HEK293 (cell line): ENCODE data around the gene CLECL1.
A peak's percentile ranks its signal among the peaks of the same experiment; 100 is the strongest.

Source experiments
- ELK4 ChIP-seq: IDR thresholded peaks from 2 replicates; pipeline ENCODE4 v1.6.1; 2011; ENCODE audit warnings: mild to moderate bottlenecking, low read depth, low read length, borderline replicate concordance
- HOXD13 ChIP-seq: sonication (generic); formaldehyde crosslinking; IDR thresholded peaks from 2 replicates; pipeline ENCODE4 v1.8.0; 2022; ENCODE audit warnings: missing genetic modification reagents, borderline replicate concordance
- IKZF3 ChIP-seq: fragments of 450-650 bp; IDR thresholded peaks from 2 replicates; pipeline ENCODE4 v1.5.0; 2018; ENCODE audit warnings: missing biosample characterization, mild to moderate bottlenecking, missing genetic modification characterization, moderate library complexity
- KLF1 ChIP-seq: fragments of 450-650 bp; formaldehyde crosslinking; IDR thresholded peaks from 2 replicates; pipeline ENCODE4 v1.5.1; 2016; ENCODE audit warnings: missing biosample characterization, missing genetic modification characterization
- PRDM1 ChIP-seq: fragments of 450-650 bp; formaldehyde crosslinking; IDR thresholded peaks from 2 replicates; pipeline ENCODE4; 2016; ENCODE audit warnings: missing biosample characterization, missing genetic modification characterization
- PRDM6 ChIP-seq: fragments of 450-650 bp; formaldehyde crosslinking; IDR thresholded peaks from 2 replicates; pipeline ENCODE4 v1.5.1; 2017; ENCODE audit warnings: missing biosample characterization, missing genetic modification characterization
- SCRT1 ChIP-seq: fragments of 450-650 bp; formaldehyde crosslinking; IDR thresholded peaks from 2 replicates; pipeline ENCODE4 v1.5.1; 2016; ENCODE audit warnings: missing biosample characterization, missing genetic modification characterization, borderline replicate concordance
- WT1 ChIP-seq: fragments of 450-650 bp; formaldehyde crosslinking; IDR thresholded peaks from 2 replicates; pipeline ENCODE4 v1.5.1; 2016; ENCODE audit warnings: missing biosample characterization, missing genetic modification characterization
- YY1 ChIP-seq: fragments of 450-650 bp; formaldehyde crosslinking; IDR thresholded peaks from 2 replicates; pipeline ENCODE4 v1.5.1; 2018; ENCODE audit warnings: missing biosample characterization, missing genetic modification characterization
- ZBTB1 ChIP-seq: fragments of 450-650 bp; formaldehyde crosslinking; IDR thresholded peaks from 2 replicates; pipeline ENCODE4 v1.5.1; 2016; ENCODE audit warnings: missing biosample characterization, missing genetic modification characterization
- ZNF132 ChIP-seq: fragments of 450-650 bp; formaldehyde crosslinking; IDR thresholded peaks from 2 replicates; pipeline ENCODE4 v1.5.1; 2017; ENCODE audit warnings: missing biosample characterization, missing genetic modification characterization, borderline replicate concordance
- ZNF184 ChIP-seq: fragments of 450-650 bp; IDR thresholded peaks from 2 replicates; pipeline ENCODE4 v1.5.1; 2018; ENCODE audit warnings: missing biosample characterization, mild to moderate bottlenecking, missing genetic modification characterization
- ZNF221 ChIP-seq: fragments of 450-650 bp; formaldehyde crosslinking; IDR thresholded peaks from 2 replicates; pipeline ENCODE4 v1.5.1; 2017; ENCODE audit warnings: missing biosample characterization, missing genetic modification characterization, borderline replicate concordance
- ZNF311 ChIP-seq: fragments of 450-650 bp; formaldehyde crosslinking; IDR thresholded peaks from 2 replicates; pipeline ENCODE4 v1.5.1; 2017; ENCODE audit warnings: missing biosample characterization, missing genetic modification characterization, borderline replicate concordance
- ZNF623 ChIP-seq: fragments of 450-650 bp; formaldehyde crosslinking; IDR thresholded peaks from 2 replicates; pipeline ENCODE4 v1.5.1; 2016; ENCODE audit warnings: missing biosample characterization, missing genetic modification characterization
- ZNF629 ChIP-seq: fragments of 450-650 bp; formaldehyde crosslinking; IDR thresholded peaks from 2 replicates; pipeline ENCODE4 v1.5.1; 2017; ENCODE audit warnings: missing biosample characterization, missing genetic modification characterization
- ZNF768 ChIP-seq: fragments of 450-650 bp; formaldehyde crosslinking; IDR thresholded peaks from 2 replicates; pipeline ENCODE4 v1.5.1; 2018; ENCODE audit warnings: missing biosample characterization, mild to moderate bottlenecking, missing genetic modification characterization
- ZNF792 ChIP-seq: fragments of 450-650 bp; formaldehyde crosslinking; IDR thresholded peaks from 2 replicates; pipeline ENCODE4 v1.5.1; 2016; ENCODE audit warnings: missing biosample characterization, missing genetic modification characterization
- ZSCAN4 ChIP-seq: fragments of 450-650 bp; formaldehyde crosslinking; IDR thresholded peaks from 2 replicates; pipeline ENCODE4 v1.5.1; 2017; ENCODE audit warnings: missing biosample characterization, missing genetic modification characterization
- TF ChIP-seq, protein P1 (sequence below): fragments of 450-650 bp; formaldehyde crosslinking; IDR thresholded peaks from 2 replicates; pipeline ENCODE4 v1.5.1; 2017; ENCODE audit warnings: missing biosample characterization, missing genetic modification characterization
- TF ChIP-seq, protein P2 (sequence below): fragments of 450-650 bp; formaldehyde crosslinking; IDR thresholded peaks from 2 replicates; pipeline ENCODE4 v1.5.1; 2016; ENCODE audit warnings: missing biosample characterization, missing genetic modification characterization
- TF ChIP-seq, protein P3 (sequence below): fragments of 450-650 bp; formaldehyde crosslinking; IDR thresholded peaks from 2 replicates; pipeline ENCODE4 v1.5.1; 2016; ENCODE audit warnings: missing biosample characterization, missing genetic modification characterization
- TF ChIP-seq, protein P4 (sequence below): fragments of 450-650 bp; formaldehyde crosslinking; IDR thresholded peaks from 2 replicates; pipeline ENCODE4 v1.5.1; 2016; ENCODE audit warnings: missing biosample characterization, missing genetic modification characterization
- TF ChIP-seq, protein P5 (sequence below): fragments of 450-650 bp; formaldehyde crosslinking; IDR thresholded peaks from 2 replicates; pipeline ENCODE4 v1.5.1; 2016; ENCODE audit warnings: missing biosample characterization, missing genetic modification characterization

The CLECL1 gene

DNA sequence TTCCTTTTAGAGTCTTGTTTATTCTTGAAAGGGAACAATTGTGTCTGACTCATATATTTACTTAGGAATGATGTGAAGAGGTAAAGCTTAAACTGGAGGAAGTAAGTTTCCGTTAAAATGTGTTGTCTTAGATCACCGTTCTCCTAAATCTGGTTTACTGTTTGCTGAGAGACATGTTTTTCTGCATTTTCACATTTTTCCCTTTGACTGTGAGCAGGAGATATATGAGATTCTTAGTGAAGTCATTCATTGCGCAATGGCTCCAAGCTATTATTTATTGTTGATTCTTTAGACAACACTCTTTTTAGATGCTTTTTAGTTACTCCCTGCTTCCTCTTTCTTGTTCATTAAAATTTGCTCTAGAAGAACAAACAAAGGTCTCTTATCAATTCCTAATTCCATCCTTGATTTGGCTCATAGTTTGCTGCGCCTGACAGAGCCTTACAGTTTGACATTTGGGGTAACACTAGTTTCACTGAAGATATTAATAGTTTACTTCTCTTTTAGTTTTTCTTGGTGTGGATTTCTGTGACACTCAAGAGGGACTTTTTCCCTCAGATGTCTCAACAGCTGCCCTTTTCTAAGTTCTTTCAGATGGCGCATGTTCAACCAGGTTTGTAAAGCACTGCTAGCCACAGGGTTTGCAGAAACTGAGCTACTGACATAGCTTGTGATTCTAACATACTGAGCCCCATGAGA is 11.4 kb downstream of the CLECL1 start (continued):
- TF ChIP-seq, protein P1, sequence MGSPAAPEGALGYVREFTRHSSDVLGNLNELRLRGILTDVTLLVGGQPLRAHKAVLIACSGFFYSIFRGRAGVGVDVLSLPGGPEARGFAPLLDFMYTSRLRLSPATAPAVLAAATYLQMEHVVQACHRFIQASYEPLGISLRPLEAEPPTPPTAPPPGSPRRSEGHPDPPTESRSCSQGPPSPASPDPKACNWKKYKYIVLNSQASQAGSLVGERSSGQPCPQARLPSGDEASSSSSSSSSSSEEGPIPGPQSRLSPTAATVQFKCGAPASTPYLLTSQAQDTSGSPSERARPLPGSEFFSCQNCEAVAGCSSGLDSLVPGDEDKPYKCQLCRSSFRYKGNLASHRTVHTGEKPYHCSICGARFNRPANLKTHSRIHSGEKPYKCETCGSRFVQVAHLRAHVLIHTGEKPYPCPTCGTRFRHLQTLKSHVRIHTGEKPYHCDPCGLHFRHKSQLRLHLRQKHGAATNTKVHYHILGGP (tag by site-specific recombination), result peak; percentile 57; the same call in 1 of the 2 replicates
- TF ChIP-seq ZNF768 (tag by site-specific recombination), result no peak
- TF ChIP-seq KLF1, result no peak
- no peak for TF ChIP-seq PRDM1 (tag by site-specific recombination)
- TF ChIP-seq ZNF221, result no peak
- no peak for TF ChIP-seq HOXD13 (CRISPR knock-in tag)
- no peak for TF ChIP-seq ZNF184 (tag by site-specific recombination)
- TF ChIP-seq, protein P2, sequence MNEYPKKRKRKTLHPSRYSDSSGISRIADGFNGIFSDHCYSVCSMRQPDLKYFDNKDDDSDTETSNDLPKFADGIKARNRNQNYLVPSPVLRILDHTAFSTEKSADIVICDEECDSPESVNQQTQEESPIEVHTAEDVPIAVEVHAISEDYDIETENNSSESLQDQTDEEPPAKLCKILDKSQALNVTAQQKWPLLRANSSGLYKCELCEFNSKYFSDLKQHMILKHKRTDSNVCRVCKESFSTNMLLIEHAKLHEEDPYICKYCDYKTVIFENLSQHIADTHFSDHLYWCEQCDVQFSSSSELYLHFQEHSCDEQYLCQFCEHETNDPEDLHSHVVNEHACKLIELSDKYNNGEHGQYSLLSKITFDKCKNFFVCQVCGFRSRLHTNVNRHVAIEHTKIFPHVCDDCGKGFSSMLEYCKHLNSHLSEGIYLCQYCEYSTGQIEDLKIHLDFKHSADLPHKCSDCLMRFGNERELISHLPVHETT (tag by site-specific recombination), result no peak
- TF ChIP-seq ZNF792, result no peak
- TF ChIP-seq, protein P3, sequence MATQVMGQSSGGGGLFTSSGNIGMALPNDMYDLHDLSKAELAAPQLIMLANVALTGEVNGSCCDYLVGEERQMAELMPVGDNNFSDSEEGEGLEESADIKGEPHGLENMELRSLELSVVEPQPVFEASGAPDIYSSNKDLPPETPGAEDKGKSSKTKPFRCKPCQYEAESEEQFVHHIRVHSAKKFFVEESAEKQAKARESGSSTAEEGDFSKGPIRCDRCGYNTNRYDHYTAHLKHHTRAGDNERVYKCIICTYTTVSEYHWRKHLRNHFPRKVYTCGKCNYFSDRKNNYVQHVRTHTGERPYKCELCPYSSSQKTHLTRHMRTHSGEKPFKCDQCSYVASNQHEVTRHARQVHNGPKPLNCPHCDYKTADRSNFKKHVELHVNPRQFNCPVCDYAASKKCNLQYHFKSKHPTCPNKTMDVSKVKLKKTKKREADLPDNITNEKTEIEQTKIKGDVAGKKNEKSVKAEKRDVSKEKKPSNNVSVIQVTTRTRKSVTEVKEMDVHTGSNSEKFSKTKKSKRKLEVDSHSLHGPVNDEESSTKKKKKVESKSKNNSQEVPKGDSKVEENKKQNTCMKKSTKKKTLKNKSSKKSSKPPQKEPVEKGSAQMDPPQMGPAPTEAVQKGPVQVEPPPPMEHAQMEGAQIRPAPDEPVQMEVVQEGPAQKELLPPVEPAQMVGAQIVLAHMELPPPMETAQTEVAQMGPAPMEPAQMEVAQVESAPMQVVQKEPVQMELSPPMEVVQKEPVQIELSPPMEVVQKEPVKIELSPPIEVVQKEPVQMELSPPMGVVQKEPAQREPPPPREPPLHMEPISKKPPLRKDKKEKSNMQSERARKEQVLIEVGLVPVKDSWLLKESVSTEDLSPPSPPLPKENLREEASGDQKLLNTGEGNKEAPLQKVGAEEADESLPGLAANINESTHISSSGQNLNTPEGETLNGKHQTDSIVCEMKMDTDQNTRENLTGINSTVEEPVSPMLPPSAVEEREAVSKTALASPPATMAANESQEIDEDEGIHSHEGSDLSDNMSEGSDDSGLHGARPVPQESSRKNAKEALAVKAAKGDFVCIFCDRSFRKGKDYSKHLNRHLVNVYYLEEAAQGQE, result no peak
- no peak for TF ChIP-seq WT1 (tag by site-specific recombination)
- 0 out of 2 replicates have a peak, but pooled peaks have one; percentile 21 for TF ChIP-seq ZNF629
- no peak for TF ChIP-seq ZBTB1 (tag by site-specific recombination)
- TF ChIP-seq PRDM6 (tag by site-specific recombination), result peak; percentile 86
- TF ChIP-seq ZNF311 (tag by site-specific recombination), result no peak
- TF ChIP-seq IKZF3 (tag by site-specific recombination), result no peak
- TF ChIP-seq ELK4, result no peak
- no peak for TF ChIP-seq SCRT1 (tag by site-specific recombination)
- TF ChIP-seq ZNF132 (tag by site-specific recombination), result no peak
- TF ChIP-seq, protein P4, sequence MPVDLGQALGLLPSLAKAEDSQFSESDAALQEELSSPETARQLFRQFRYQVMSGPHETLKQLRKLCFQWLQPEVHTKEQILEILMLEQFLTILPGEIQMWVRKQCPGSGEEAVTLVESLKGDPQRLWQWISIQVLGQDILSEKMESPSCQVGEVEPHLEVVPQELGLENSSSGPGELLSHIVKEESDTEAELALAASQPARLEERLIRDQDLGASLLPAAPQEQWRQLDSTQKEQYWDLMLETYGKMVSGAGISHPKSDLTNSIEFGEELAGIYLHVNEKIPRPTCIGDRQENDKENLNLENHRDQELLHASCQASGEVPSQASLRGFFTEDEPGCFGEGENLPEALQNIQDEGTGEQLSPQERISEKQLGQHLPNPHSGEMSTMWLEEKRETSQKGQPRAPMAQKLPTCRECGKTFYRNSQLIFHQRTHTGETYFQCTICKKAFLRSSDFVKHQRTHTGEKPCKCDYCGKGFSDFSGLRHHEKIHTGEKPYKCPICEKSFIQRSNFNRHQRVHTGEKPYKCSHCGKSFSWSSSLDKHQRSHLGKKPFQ (tag by site-specific recombination), result no peak
- TF ChIP-seq YY1 (tag by site-specific recombination), result no peak
- TF ChIP-seq ZSCAN4, result no peak
- TF ChIP-seq, protein P5, sequence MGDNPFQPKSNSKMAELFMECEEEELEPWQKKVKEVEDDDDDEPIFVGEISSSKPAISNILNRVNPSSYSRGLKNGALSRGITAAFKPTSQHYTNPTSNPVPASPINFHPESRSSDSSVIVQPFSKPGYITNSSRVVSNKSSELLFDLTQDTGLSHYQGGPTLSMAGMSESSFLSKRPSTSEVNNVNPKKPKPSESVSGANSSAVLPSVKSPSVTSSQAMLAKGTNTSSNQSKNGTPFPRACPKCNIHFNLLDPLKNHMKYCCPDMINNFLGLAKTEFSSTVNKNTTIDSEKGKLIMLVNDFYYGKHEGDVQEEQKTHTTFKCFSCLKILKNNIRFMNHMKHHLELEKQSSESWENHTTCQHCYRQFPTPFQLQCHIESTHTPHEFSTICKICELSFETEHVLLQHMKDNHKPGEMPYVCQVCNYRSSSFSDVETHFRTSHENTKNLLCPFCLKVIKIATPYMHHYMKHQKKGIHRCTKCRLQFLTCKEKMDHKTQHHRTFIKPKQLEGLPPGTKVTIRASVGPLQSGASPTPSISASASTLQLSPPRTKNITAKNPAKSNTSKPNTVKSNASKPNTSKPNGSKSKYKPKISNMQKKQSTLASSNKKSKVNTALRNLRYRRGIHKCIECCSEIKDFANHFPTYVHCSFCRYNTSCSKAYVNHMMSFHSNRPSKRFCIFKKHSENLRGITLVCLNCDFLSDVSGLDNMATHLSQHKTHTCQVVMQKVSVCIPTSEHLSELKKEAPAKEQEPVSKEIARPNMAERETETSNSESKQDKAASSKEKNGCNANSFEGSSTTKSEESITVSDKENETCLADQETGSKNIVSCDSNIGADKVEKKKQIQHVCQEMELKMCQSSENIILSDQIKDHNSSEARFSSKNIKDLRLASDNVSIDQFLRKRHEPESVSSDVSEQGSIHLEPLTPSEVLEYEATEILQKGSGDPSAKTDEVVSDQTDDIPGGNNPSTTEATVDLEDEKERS (tag by site-specific recombination), result no peak
- TF ChIP-seq ZNF623 (tag by site-specific recombination), result no peak
